ENCODE data around the gene CDKN2A. TPM values are rescaled to one million over a fixed set of nuclear protein-coding genes. Genes with fewer than 3 reads are reported as not detected.

Gene CDKN2A
- 3.8 and 3.9 TPM in 2 replicates for total RNA-seq

GRCh38 chr9:21993893-21994555, at the start of gene CDKN2A:
CDKN2A (minus strand) TSS chr9:21994392.

GRCh38 chr9:22008717-22009505, 14.7 kb upstream of the CDKN2A start, which contains the start of gene CDKN2B:
CDKN2B (minus strand) TSS chr9:22009305; CDS start chr9:22008953, 352 bp downstream.

GRCh38 chr9:21994556-21995005, 389 bp upstream of the CDKN2A start, which contains the start of gene CDKN2B-AS1:
CDKN2B-AS1 (plus strand) TSS chr9:21994791.

Other genes starting within 250 kb of the CDKN2A start
- 49.7 and 64.7 TPM in 2 replicates for gene MTAP, start 191.8 kb downstream of the CDKN2A start, total RNA-seq
- 1.2 and 1.4 TPM in 2 replicates for gene CDKN2B-AS1, start 399 bp upstream of the CDKN2A start, total RNA-seq
- gene CDKN2B, start 14.9 kb upstream of the CDKN2A start, total RNA-seq: 2.7 and 4.7 TPM in 2 replicates

All from thoracic aorta endothelial cell (primary cell).